KMS-11 (cell line): ENCODE results near the gene GRAMD1A.
"Not testable (repeated sequence)": the region's sequence is repeated elsewhere in the genome, so short reads cannot be mapped to it uniquely, and the experiment has no call there.

Experiments
- H2AFZ ChIP-seq: fragments of 200-600 bp; sonication (generic); 2 replicates; pipeline ENCODE4 v1.6.1; 2016; ENCODE audit warnings: antibody characterized with exemption, mixed run types, low read depth
- H3K27ac ChIP-seq: fragments of 200-600 bp; sonication (generic); 2 replicates; pipeline ENCODE4 v1.6.1; 2016; ENCODE audit warnings: mild to moderate bottlenecking, mixed run types
- H3K27me3 ChIP-seq: fragments of 200-600 bp; sonication (generic); 2 replicates; pipeline ENCODE4 v1.6.1; 2017; ENCODE audit warnings: mild to moderate bottlenecking, low read depth, mixed run types, moderate library complexity; ENCODE audit not compliant: insufficient read depth
- H3K36me3 ChIP-seq: fragments of 200-600 bp; sonication (generic); 2 replicates; pipeline ENCODE4 v1.6.1; 2017; ENCODE audit warnings: mild to moderate bottlenecking, mixed run types; ENCODE audit not compliant: insufficient read depth
- H3K4me1 ChIP-seq: fragments of 200-600 bp; sonication (generic); 2 replicates; pipeline ENCODE4 v1.6.1; 2016; ENCODE audit warnings: mild to moderate bottlenecking, low read depth, mixed run types; ENCODE audit not compliant: poor library complexity, severe bottlenecking
- H3K4me2 ChIP-seq: fragments of 200-600 bp; sonication (generic); 2 replicates; pipeline ENCODE4 v1.7.0; 2016; ENCODE audit warnings: mild to moderate bottlenecking, mixed run types
- H3K4me3 ChIP-seq: fragments of 200-600 bp; sonication (generic); IDR thresholded peaks from 2 replicates; pipeline ENCODE4 v1.6.1; 2017; ENCODE audit warnings: low read depth, low read length, mixed read lengths; ENCODE audit not compliant: insufficient read depth
- H3K79me2 ChIP-seq: fragments of 200-600 bp; sonication (generic); 2 replicates; pipeline ENCODE4 v1.6.1; 2016; ENCODE audit warnings: low read depth, mixed run types; ENCODE audit not compliant: insufficient read depth
- H3K9ac ChIP-seq: fragments of 200-600 bp; sonication (generic); 2 replicates; pipeline ENCODE4 v1.6.1; 2016; ENCODE audit warnings: mild to moderate bottlenecking, mixed run types
- H4K20me1 ChIP-seq: fragments of 200-600 bp; sonication (generic); 2 replicates; pipeline ENCODE4 v1.6.1; 2016; ENCODE audit warnings: mild to moderate bottlenecking, mixed run types; ENCODE audit not compliant: insufficient read depth
- CTCF ChIP-seq: fragments of 200-600 bp; sonication (generic); conservative IDR thresholded peaks from 2 replicates; pipeline ENCODE4 v1.6.1; 2017; ENCODE audit warnings: low read depth, mild to moderate bottlenecking, antibody characterized with exemption, low read length, moderate library complexity, mixed read lengths

The GRAMD1A gene

DNA sequence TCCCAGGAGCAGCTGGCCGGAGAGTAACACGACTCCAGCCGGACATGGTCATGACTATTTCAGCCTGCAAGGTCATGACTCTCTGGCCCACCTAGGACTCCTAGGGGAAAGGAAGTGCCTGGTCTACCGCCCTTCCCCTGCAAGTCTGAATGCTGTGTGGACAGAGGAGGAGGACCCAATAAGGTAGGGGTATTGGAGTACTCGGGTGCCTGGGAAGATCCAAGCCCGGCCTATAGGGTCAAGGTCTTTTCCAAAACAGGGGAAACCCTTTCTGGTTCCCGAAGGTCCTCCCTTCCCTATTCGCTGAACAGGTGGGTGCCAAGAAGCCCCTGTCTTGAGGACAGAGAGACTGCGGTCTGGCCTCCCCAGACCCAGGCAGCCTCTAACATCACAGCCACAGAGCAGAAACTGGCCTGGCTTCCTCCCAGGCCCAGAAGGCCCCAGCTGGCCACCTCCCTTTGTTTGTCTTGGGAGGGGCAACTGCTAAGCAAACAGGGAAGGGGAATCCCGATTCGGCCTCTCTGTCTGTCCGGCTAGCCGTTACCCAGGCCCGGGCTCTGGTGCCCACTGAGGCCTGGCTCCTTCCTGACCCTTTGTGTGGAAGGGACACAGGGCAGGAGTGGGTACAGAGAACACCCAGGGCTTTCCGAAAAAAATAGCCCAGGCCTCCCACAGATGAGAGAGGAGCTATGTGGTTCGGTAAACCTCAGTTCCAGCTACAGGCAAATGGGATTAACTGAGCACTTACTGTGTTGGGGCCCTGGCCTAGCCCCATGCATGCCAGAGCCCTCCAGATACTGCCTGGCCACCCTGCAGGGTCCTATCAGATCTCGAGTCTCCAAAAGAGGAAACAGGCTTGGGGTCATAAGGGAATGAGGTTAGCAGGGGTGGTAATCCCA is 5.2 kb upstream of the GRAMD1A start:
- Histone ChIP-seq H4K20me1 (no peaks in the 10 kb centered on the region), H3K4me2 (no peak overlapping the region), H3K4me1 (no peaks in the 10 kb centered on the region), H3K27ac (no peak overlapping the region), H3K9ac (no peak overlapping the region), H3K27me3 (no peaks in the 10 kb centered on the region; the same call in 1 of the 2 replicates), H3K4me3 (no peak overlapping the region), H2AFZ (no peak overlapping the region), H3K36me3 (no peaks in the 10 kb centered on the region), H3K79me2 (no peaks in the 10 kb centered on the region)
- no peak for TF ChIP-seq CTCF

DNA sequence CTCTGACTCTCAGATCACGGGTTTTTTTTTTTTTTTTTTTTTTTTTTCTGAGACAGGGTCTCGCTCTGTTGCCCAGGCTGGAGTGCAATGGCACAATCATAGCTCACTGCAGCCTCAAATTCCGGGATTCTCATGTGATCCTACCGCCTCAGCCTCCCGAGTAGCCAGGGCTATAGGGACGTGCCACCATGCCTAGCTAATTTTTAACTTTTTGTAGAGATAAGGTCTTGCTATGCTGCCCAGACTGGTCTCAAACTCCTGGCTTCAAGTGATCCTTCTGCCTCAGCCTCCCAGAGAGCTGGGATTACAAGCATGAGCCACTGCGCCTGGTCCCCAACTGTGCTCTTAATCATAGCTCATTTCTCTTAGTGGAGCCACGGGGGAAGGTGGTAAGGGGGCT is 4.6 kb upstream of the GRAMD1A start:
- no peaks in the 10 kb centered on the region for H3K4me1 ChIP-seq
- H3K27ac ChIP-seq = no peak overlapping the region
- no peak overlapping the region for H3K9ac ChIP-seq
- no peaks in the 10 kb centered on the region; the same call in 1 of the 2 replicates for H3K27me3 ChIP-seq
- no peak for TF ChIP-seq CTCF
- H3K36me3 ChIP-seq = no peaks in the 10 kb centered on the region
- H3K79me2 ChIP-seq = no peaks in the 10 kb centered on the region
- H3K4me3 ChIP-seq = no peak overlapping the region
- H2AFZ ChIP-seq = no peak overlapping the region
- H3K4me2 ChIP-seq = no peak overlapping the region
- H4K20me1 ChIP-seq = no peaks in the 10 kb centered on the region

DNA sequence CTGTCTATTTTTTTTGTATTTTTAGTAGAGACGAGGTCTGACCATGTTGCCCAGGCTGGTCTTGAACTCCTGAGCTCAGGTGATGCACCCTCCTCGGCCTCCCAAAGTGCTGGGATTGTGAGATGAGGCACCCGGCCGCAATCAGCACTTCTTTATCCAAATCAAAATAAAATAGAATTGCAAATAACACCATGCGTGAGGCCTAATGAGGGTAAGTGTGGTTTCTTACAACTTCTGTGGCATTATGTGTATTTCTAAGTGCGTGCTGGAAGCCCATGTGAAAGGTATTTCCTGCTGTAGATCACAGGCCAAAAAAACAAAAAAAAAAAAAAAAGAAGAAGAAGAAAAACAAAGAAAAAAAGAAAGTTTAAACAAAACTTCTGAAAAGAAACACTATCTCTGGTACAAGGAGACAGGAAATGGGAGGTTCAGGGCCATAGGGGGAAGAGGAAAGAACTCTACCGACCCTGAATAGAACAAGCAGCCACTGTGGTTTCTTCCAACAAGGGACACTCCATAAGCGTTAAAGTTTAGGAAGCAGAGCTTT is 3.0 kb upstream of the GRAMD1A start:
- H3K36me3 ChIP-seq = no peaks in the 10 kb centered on the region
- H3K79me2 ChIP-seq = no peaks in the 10 kb centered on the region
- no peaks in the 10 kb centered on the region; the same call in 1 of the 2 replicates for H3K27me3 ChIP-seq
- no peak overlapping the region for H3K4me3 ChIP-seq
- no peak overlapping the region for H3K27ac ChIP-seq
- H2AFZ ChIP-seq = no peak overlapping the region
- peaks cover 4% of the 10 kb centered on the region for H3K4me1 ChIP-seq
- no peak overlapping the region for H3K9ac ChIP-seq
- H4K20me1 ChIP-seq = no peaks in the 10 kb centered on the region
- no peak for TF ChIP-seq CTCF
- H3K4me2 ChIP-seq = no peak overlapping the region

DNA sequence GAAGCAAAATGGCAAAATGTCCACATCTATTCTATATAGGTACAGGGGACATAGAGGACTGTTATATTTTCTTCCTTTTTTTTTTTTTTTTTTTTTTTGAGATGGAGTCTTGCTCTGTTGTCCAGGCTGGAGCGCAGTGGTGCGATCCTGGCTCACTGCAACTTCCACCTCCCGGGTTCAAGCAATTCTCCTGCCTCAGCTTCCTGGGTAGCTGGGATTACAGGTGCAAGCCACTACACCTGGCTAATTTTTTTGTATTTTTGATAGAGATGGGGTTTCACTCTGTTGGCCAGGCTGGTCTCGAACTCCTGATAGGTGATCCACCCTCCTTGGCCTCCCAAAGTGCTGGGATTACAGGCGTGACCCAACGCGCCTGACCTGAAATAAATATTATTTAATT is 1.9 kb upstream of the GRAMD1A start:
- H4K20me1 ChIP-seq, H3K4me2 ChIP-seq, H3K27me3 ChIP-seq, H3K36me3 ChIP-seq, H3K9ac ChIP-seq, H3K4me3 ChIP-seq, H3K79me2 ChIP-seq, H3K27ac ChIP-seq, H2AFZ ChIP-seq, H3K4me1 ChIP-seq: not testable (repeated sequence)
